BJ (cell line): Measurements from ENCODE around the gene CHID1. TPM values are rescaled to one million over a fixed set of nuclear protein-coding genes. Genes with fewer than 3 reads are reported as not detected.

ENCODE experiments used
- CTCF ChIA-PET: fragments of 350-600 bp; formaldehyde crosslinking; extraction: SDS; loops from one replicate; lab custom pipeline; 2021; ENCODE audit warnings: antibody characterized with exemption, inconsistent platforms; lab: Yijun Ruan, JAX
- POLR2A ChIA-PET: fragments of 300-600 bp; sonication (Branson Sonifier 250); formaldehyde crosslinking; extraction: SDS; loops from one replicate; lab custom pipeline; 2021; ENCODE audit warnings: antibody characterized with exemption; lab: Charles Lee
- DNase-seq: peaks from one replicate; pipeline ENCODE4 v3.0.0-alpha.2; 2011; ENCODE audit warnings: low read depth
- H3K27me3 ChIP-seq: 2 replicates; pipeline ENCODE4 v1.6.0; 2011; ENCODE audit warnings: low read length; ENCODE audit not compliant: control insufficient read depth, insufficient read depth
- H3K36me3 ChIP-seq: 2 replicates; pipeline ENCODE4 v1.5.1; 2011; ENCODE audit warnings: low read length; ENCODE audit not compliant: control insufficient read depth, insufficient read depth
- H3K4me3 ChIP-seq: 2 replicates; pipeline ENCODE4 v1.5.1; 2011; ENCODE audit warnings: low read depth, mild to moderate bottlenecking, control low read depth, low read length
- CTCF ChIP-seq: IDR thresholded peaks from 2 replicates; pipeline ENCODE4 v1.5.1; 2011; ENCODE audit warnings: low read depth, mild to moderate bottlenecking, control low read depth, inconsistent platforms, low read length, moderate library complexity; ENCODE audit not compliant: insufficient read depth
- polyA plus RNA-seq: library from polyadenylated mRNA; depleted of rRNA; stranded (reverse); fragments of >200 nt; gene quantifications from 2 replicates; pipeline ENCODE4 v1.2.3, GENCODE V29; 2011

Gene CHID1
- polyA plus RNA-seq, 1 experiment, result 178 TPM

DNA sequence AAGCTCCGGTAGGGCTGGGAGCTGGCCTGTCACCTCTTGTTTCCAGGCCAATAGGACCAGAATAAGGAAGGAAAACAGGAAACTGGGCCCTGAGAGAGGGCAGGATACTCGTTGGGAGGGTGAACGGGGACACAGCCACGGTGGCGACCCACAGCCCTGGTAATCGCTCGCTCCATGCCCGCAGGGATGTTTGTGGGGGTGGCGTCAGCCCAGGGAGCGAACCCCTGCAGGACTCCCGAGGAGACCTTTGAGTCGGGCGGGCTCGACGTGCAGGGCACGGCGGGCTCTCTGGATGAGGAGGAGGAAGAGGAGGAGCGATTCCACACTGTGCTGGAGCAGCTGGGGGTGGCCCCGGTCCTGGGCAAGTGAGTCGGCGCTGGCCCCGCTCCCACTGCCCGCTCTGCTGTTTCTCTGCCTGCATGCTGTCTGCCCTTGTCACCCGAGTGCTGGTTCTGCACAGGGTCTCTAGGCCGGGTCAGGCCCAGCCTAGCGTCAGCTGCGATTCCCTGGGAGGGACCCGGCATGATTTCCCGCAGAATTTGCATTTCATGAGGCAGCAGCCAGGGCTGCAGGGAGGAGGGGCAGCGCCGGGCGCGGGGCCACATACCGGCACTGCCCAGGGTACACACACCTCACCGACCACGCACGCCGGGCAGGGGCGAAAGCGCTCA lies 81.3 kb downstream of the CHID1 start:
- H3K27me3 ChIP-seq, result no peaks in the 10 kb centered on the region
- peak overlapping the region; percentile 23; the same call in 1 of the 2 replicates for H3K4me3 ChIP-seq
- POLR2A ChIA-PET, result interaction anchor here (0.5 to 1.0 kb wide), 3 partner anchors 11 to 35 kb away, joined by 3 to 13 read pairs (median 11); partner anchors contain the start of gene PNPLA2
- H3K36me3 ChIP-seq, result peaks cover 14% of the 10 kb centered on the region
- CTCF ChIA-PET, result interaction anchor here (0.7 to 2.5 kb wide), 4 partner anchors 9 to 19 kb away, joined by 3 to 8 read pairs (median 3); partner anchors contain the start of gene PNPLA2
- DNase-seq, result no peak
- no peak for TF ChIP-seq CTCF

- H3K27me3 ChIP-seq, result no peaks in the 10 kb centered on the region
- DNase-seq, result no peak
- ChIA-PET POLR2A (interaction anchor here (0.6 kb wide), 1 partner anchor 34 kb away, joined by 3 read pairs; no protein-coding TSS in a partner anchor), CTCF (interaction anchor here (1.2 to 2.5 kb wide), 3 partner anchors 10 to 20 kb away, joined by 3 to 8 read pairs (median 3); no protein-coding TSS in a partner anchor)
- H3K36me3 ChIP-seq, result peaks cover 18% of the 10 kb centered on the region
- no peak overlapping the region for H3K4me3 ChIP-seq
- TF ChIP-seq CTCF, result no peak
These were observed 82.0 kb downstream of the CHID1 start for GRCh38 chr11:828506-829175.

GRCh38 chr11:827897-828192 lies 82.8 kb downstream of the CHID1 start, which contains the start of gene CRACR2B:
Gene CRACR2B, plus strand, starts transcription at chr11:827919. Its CDS starts 689 bp downstream, at chr11:828608.
- Histone ChIP-seq H3K36me3 (peaks cover 20% of the 10 kb centered on the region), H3K27me3 (no peaks in the 10 kb centered on the region), H3K4me3 (peak within 1 kb of the TSS; percentile 25)
- DNase-seq, result no peak
- POLR2A ChIA-PET, result no interaction called here
- CTCF ChIA-PET, result no interaction called here
- TF ChIP-seq CTCF, result no peak

- ChIA-PET POLR2A (no interaction called here), CTCF (no interaction called here)
- Histone ChIP-seq H3K36me3 (peaks cover 22% of the 10 kb centered on the region), H3K4me3 (peak overlapping the region; percentile 25), H3K27me3 (no peaks in the 10 kb centered on the region)
- no peak for DNase-seq
- no peak for TF ChIP-seq CTCF
These were observed 83.3 kb downstream of the CHID1 start for GRCh38 chr11:827146-827896.

DNA sequence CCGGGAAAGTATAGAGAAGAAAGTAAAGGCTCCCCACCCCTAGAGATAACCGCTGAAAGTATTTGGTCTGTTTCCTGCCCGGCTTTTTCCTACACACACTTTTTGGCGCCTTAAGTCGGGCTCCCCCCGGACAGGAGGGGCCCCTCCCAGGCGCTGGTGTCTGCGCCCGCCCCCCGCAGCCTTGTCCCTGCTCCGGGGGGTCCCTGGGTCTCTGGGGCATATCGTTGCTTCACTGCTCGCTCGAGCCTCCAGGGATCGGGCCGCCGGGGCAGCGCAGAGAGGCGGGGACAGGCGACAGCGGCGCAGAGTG lies 83.8 kb downstream of the CHID1 start:
- Histone ChIP-seq H3K27me3 (no peaks in the 10 kb centered on the region), H3K36me3 (peaks cover 26% of the 10 kb centered on the region), H3K4me3 (peak overlapping the region; percentile 25)
- ChIA-PET POLR2A (no interaction called here), CTCF (no interaction called here)
- TF ChIP-seq CTCF, result no peak
- no peak for DNase-seq
